ENCODE results near the gene PPARA.

DNA sequence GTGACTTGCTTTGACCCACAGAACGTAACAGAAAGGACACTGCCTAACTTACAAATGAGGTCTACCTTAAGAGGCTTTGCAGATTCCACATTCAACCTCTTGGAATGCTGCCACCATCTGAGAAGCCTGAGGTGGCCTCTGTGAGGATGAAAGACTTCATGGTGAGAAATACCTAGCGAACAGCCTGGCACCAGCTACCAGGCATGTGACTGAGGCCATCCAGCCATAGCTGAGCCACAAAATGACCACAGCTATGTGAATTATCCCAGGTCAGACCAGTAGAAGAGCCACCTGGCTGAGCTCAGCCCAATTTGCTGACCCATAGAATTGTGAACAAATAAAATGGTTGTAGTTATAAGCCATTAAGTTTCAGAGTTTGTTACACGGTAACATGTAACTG lies 37.5 kb downstream of the PPARA start:
- TF ChIP-seq, protein P1, sequence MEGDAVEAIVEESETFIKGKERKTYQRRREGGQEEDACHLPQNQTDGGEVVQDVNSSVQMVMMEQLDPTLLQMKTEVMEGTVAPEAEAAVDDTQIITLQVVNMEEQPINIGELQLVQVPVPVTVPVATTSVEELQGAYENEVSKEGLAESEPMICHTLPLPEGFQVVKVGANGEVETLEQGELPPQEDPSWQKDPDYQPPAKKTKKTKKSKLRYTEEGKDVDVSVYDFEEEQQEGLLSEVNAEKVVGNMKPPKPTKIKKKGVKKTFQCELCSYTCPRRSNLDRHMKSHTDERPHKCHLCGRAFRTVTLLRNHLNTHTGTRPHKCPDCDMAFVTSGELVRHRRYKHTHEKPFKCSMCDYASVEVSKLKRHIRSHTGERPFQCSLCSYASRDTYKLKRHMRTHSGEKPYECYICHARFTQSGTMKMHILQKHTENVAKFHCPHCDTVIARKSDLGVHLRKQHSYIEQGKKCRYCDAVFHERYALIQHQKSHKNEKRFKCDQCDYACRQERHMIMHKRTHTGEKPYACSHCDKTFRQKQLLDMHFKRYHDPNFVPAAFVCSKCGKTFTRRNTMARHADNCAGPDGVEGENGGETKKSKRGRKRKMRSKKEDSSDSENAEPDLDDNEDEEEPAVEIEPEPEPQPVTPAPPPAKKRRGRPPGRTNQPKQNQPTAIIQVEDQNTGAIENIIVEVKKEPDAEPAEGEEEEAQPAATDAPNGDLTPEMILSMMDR (IDR thresholded peaks at IDR 0.05; ENCODE audit: insufficient read depth, low read length), result no peak
- no peak for TF ChIP-seq POLR2AphosphoS5 (IDR thresholded peaks at IDR 0.05; ENCODE audit: low read depth)
- TF ChIP-seq GABPA (IDR thresholded peaks at IDR 0.05; ENCODE audit: low read depth), result no peak
- TF ChIP-seq, protein P2, sequence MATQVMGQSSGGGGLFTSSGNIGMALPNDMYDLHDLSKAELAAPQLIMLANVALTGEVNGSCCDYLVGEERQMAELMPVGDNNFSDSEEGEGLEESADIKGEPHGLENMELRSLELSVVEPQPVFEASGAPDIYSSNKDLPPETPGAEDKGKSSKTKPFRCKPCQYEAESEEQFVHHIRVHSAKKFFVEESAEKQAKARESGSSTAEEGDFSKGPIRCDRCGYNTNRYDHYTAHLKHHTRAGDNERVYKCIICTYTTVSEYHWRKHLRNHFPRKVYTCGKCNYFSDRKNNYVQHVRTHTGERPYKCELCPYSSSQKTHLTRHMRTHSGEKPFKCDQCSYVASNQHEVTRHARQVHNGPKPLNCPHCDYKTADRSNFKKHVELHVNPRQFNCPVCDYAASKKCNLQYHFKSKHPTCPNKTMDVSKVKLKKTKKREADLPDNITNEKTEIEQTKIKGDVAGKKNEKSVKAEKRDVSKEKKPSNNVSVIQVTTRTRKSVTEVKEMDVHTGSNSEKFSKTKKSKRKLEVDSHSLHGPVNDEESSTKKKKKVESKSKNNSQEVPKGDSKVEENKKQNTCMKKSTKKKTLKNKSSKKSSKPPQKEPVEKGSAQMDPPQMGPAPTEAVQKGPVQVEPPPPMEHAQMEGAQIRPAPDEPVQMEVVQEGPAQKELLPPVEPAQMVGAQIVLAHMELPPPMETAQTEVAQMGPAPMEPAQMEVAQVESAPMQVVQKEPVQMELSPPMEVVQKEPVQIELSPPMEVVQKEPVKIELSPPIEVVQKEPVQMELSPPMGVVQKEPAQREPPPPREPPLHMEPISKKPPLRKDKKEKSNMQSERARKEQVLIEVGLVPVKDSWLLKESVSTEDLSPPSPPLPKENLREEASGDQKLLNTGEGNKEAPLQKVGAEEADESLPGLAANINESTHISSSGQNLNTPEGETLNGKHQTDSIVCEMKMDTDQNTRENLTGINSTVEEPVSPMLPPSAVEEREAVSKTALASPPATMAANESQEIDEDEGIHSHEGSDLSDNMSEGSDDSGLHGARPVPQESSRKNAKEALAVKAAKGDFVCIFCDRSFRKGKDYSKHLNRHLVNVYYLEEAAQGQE (IDR thresholded peaks at IDR 0.05; ENCODE audit: insufficient replicate concordance, low read depth), result no peak
- TF ChIP-seq SPI1 (IDR thresholded peaks at IDR 0.05; ENCODE audit: borderline replicate concordance, low read depth), result no peak
